Measurements from ENCODE around the gene SPATA13.

DNA sequence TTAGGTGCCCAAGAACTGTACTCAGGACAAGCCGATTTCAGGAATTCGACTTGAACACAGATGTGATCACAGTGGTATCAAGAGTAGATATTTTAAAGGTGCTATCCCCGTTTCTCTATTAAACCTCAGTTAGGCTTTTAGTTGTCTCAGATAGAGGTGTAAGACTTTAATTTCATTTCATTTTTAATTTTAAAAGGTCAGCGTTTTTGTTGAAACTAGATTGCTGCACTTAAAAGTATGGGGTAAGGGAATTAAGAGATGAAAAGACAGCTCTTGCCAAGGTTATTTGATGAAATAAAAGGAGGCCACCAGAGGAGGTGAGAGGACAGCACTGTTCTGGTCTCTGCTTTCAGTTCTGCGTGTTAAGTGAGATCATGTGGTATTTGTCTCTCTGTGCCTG lies 48.6 kb downstream of the SPATA13 start:
- TF ChIP-seq CEBPB (IDR thresholded peaks at IDR 0.05) (no peak), NFIC (IDR thresholded peaks at IDR 0.05) (no peak), EP300 (IDR thresholded peaks at IDR 0.05; ENCODE audit: borderline replicate concordance) (no peak), RAD21 (IDR thresholded peaks at IDR 0.05; ENCODE audit: low read depth) (no peak), TEAD4 (IDR thresholded peaks at IDR 0.05) (no peak), CREB1 (IDR thresholded peaks at IDR 0.05; ENCODE audit: low read depth) (no peak), FOXM1 (IDR thresholded peaks at IDR 0.05; ENCODE audit: borderline replicate concordance, low read depth) (no peak), TAF1 (IDR thresholded peaks at IDR 0.05; ENCODE audit: low read depth) (no peak)
- TF ChIP-seq, protein P1, sequence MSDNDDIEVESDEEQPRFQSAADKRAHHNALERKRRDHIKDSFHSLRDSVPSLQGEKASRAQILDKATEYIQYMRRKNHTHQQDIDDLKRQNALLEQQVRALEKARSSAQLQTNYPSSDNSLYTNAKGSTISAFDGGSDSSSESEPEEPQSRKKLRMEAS (IDR thresholded peaks at IDR 0.05): no peak
- TF ChIP-seq, protein P2, sequence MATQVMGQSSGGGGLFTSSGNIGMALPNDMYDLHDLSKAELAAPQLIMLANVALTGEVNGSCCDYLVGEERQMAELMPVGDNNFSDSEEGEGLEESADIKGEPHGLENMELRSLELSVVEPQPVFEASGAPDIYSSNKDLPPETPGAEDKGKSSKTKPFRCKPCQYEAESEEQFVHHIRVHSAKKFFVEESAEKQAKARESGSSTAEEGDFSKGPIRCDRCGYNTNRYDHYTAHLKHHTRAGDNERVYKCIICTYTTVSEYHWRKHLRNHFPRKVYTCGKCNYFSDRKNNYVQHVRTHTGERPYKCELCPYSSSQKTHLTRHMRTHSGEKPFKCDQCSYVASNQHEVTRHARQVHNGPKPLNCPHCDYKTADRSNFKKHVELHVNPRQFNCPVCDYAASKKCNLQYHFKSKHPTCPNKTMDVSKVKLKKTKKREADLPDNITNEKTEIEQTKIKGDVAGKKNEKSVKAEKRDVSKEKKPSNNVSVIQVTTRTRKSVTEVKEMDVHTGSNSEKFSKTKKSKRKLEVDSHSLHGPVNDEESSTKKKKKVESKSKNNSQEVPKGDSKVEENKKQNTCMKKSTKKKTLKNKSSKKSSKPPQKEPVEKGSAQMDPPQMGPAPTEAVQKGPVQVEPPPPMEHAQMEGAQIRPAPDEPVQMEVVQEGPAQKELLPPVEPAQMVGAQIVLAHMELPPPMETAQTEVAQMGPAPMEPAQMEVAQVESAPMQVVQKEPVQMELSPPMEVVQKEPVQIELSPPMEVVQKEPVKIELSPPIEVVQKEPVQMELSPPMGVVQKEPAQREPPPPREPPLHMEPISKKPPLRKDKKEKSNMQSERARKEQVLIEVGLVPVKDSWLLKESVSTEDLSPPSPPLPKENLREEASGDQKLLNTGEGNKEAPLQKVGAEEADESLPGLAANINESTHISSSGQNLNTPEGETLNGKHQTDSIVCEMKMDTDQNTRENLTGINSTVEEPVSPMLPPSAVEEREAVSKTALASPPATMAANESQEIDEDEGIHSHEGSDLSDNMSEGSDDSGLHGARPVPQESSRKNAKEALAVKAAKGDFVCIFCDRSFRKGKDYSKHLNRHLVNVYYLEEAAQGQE (IDR thresholded peaks at IDR 0.05; ENCODE audit: low read depth): no peak
- TF ChIP-seq, protein P3, sequence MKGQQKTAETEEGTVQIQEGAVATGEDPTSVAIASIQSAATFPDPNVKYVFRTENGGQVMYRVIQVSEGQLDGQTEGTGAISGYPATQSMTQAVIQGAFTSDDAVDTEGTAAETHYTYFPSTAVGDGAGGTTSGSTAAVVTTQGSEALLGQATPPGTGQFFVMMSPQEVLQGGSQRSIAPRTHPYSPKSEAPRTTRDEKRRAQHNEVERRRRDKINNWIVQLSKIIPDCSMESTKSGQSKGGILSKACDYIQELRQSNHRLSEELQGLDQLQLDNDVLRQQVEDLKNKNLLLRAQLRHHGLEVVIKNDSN (IDR thresholded peaks at IDR 0.05): no peak
